ENCODE results near the gene R3HDM4.

DNA sequence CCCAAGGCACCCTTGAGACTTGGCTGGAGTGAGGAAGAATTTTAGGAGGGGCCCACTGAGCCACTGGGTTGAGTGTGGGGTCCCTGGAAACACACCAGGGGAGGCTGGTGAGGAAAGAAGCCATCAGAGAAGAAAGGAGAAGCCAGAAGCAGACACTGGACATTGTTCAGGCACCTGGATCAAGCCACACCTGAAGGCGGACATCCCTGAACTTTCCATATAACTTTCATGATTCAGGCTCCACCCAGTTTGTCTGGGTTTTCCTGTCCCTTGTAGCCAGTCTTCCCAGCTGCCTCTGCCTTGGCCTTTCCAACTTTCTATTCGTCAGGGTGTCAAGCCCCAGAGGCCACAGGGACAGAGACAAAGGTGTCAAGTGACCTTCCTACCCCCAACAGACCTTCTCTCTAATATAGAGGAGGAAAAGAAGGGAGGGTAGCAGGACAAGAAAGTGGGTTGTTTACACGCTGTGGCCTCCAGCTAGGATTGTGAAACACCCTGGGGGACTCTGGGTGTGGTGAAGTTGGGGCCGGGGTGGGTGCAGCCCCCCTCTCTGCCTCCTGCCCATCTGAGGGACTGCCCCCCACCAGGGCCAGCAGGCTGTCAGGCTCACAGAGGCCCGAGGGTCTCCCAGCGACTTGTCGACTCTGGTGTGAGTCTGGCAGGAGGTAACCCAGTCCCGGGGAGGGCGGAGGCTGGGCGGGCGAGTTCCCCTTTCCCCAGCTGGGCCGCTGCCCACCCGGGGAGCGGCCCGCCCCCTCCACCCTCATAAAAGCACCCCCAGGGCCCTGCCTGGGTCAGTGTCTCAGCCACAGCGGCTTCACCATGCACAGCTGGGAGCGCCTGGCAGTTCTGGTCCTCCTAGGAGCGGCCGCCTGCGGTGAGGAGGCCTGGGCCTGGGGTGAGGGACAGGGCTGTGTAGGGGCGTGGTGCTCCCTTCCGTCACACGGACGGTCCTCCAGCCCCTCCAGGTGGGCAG is 53.9 kb downstream of the R3HDM4 start, which contains the start of gene CFD:
- TF ChIP-seq, protein P1, sequence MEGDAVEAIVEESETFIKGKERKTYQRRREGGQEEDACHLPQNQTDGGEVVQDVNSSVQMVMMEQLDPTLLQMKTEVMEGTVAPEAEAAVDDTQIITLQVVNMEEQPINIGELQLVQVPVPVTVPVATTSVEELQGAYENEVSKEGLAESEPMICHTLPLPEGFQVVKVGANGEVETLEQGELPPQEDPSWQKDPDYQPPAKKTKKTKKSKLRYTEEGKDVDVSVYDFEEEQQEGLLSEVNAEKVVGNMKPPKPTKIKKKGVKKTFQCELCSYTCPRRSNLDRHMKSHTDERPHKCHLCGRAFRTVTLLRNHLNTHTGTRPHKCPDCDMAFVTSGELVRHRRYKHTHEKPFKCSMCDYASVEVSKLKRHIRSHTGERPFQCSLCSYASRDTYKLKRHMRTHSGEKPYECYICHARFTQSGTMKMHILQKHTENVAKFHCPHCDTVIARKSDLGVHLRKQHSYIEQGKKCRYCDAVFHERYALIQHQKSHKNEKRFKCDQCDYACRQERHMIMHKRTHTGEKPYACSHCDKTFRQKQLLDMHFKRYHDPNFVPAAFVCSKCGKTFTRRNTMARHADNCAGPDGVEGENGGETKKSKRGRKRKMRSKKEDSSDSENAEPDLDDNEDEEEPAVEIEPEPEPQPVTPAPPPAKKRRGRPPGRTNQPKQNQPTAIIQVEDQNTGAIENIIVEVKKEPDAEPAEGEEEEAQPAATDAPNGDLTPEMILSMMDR (conservative IDR thresholded peaks at IDR 0.05 in 1 of 2, IDR thresholded peaks at IDR 0.05 in 1 of 2; ENCODE audit: extremely low read depth in 1 of 2, insufficient read depth in 1 of 2, low read depth in 1 of 2, low read length in 2 of 2) = no peak
- no peak for TF ChIP-seq EZH2 (IDR thresholded peaks at IDR 0.05; ENCODE audit: borderline replicate concordance, low read length)
